Measurements from ENCODE around the gene MCM3AP.
A peak's percentile ranks its signal among the peaks of the same experiment; 100 is the strongest.

Gene MCM3AP

DNA sequence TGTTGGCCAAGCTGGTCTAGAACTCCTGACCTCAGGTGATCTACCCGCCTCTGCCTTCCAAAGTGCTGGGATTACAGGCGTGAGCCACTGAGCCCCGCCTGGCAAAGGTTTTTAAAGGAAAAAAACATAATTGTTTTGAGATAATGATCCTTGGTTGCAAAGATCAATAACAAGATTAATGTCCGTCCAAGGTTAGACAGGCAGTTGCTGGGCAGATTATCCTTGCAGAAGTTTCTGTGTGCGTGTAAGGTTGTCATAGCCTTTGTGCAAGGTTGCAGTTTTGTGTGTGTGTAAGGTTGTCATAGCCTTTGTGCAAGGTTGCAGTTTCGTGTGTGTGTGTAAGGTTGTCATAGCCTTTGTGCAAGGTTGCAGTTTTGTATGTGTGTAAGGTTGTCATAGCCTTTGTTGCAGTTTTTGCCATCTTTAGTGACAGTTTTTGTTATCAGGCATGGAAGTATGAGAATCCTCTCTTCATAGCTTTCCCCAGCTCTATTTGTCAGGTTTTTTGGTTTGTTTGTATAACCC lies 4.3 kb upstream of the MCM3AP start:
- H3K27ac ChIP-seq (ENCODE audit: low read depth, low read length): no peak overlapping the region
- no peaks in the 10 kb centered on the region for H3K27me3 ChIP-seq (ENCODE audit: insufficient read depth, low read length)
- H3K36me3 ChIP-seq (ENCODE audit: insufficient read depth, low read length): peaks cover 19% of the 10 kb centered on the region
- peaks cover 24% of the 10 kb centered on the region for H3K4me1 ChIP-seq (ENCODE audit: insufficient read depth, low read length)
- H3K9ac ChIP-seq (ENCODE audit: low read depth, low read length): no peak overlapping the region
- H3K9me3 ChIP-seq (ENCODE audit: insufficient read depth, low read depth, low read length): no peaks in the 10 kb centered on the region
- H3K4me3 ChIP-seq (ENCODE audit: low read length): no peak overlapping the region
- 83% methylated on average over 6 of the region's 6 CpGs for WGBS

DNA sequence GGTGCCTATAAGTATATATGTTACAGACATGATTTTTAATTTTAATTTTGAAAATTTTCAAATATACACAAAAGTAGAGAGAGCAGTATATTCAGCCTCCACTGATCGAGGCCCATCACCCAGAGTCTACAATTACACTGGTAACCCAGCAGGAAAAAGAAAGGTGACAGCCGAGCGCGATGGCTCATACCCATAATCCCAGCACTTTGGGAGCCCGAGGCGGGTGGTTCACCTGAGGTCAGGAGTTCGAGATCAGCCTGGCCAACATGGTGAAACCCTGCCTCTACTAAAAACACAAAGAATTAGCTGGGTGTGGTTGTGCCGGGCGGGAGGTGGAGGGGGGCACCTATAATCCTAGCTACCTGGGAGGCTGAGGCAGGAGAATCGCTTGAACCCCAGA lies 2.1 kb upstream of the MCM3AP start:
- WGBS: 95% methylated on average over 10 of the region's 10 CpGs
- H3K27ac ChIP-seq (ENCODE audit: low read depth, low read length): peak overlapping the region; percentile 97; the same call in 1 of the 2 replicates
- H3K27me3 ChIP-seq (ENCODE audit: insufficient read depth, low read length): no peaks in the 10 kb centered on the region
- peaks cover 37% of the 10 kb centered on the region for H3K36me3 ChIP-seq (ENCODE audit: insufficient read depth, low read length)
- peaks cover 30% of the 10 kb centered on the region for H3K4me1 ChIP-seq (ENCODE audit: insufficient read depth, low read length)
- H3K9ac ChIP-seq (ENCODE audit: low read depth, low read length): peak overlapping the region; percentile 90
- H3K9me3 ChIP-seq (ENCODE audit: insufficient read depth, low read depth, low read length): no peaks in the 10 kb centered on the region
- peak overlapping the region; percentile 94 for H3K4me3 ChIP-seq (ENCODE audit: low read length)

GRCh38 chr21:46286648-46287002 lies 1.2 kb upstream of the MCM3AP start:
- peak overlapping the region; percentile 94 for H3K4me3 ChIP-seq (ENCODE audit: low read length)
- peaks cover 30% of the 10 kb centered on the region for H3K4me1 ChIP-seq (ENCODE audit: insufficient read depth, low read length)
- peaks cover 39% of the 10 kb centered on the region for H3K36me3 ChIP-seq (ENCODE audit: insufficient read depth, low read length)
- WGBS: under 1% methylated on average over 16 of the region's 16 CpGs
- H3K27ac ChIP-seq (ENCODE audit: low read depth, low read length): peak overlapping the region; percentile 97
- H3K9ac ChIP-seq (ENCODE audit: low read depth, low read length): peak overlapping the region; percentile 90
- H3K27me3 ChIP-seq (ENCODE audit: insufficient read depth, low read length): no peaks in the 10 kb centered on the region
- H3K9me3 ChIP-seq (ENCODE audit: insufficient read depth, low read depth, low read length): no peaks in the 10 kb centered on the region

GRCh38 chr21:46285761-46286647 lies 593 bp upstream of the MCM3AP start, which contains the start of gene YBEY:
YBEY (plus strand) TSS chr21:46286342; CDS start chr21:46286914, 572 bp downstream.
- peak within 1 kb of the TSS; percentile 90 for H3K9ac ChIP-seq (ENCODE audit: low read depth, low read length)
- peak within 1 kb of the TSS; percentile 94 for H3K4me3 ChIP-seq (ENCODE audit: low read length)
- peaks cover 30% of the 10 kb centered on the region for H3K4me1 ChIP-seq (ENCODE audit: insufficient read depth, low read length)
- peaks cover 38% of the 10 kb centered on the region for H3K36me3 ChIP-seq (ENCODE audit: insufficient read depth, low read length)
- H3K27ac ChIP-seq (ENCODE audit: low read depth, low read length): peak within 1 kb of the TSS; percentile 97
- WGBS: under 1% methylated on average over 105 of the region's 105 CpGs
- H3K27me3 ChIP-seq (ENCODE audit: insufficient read depth, low read length): no peaks in the 10 kb centered on the region
- H3K9me3 ChIP-seq (ENCODE audit: insufficient read depth, low read depth, low read length): no peaks in the 10 kb centered on the region

DNA sequence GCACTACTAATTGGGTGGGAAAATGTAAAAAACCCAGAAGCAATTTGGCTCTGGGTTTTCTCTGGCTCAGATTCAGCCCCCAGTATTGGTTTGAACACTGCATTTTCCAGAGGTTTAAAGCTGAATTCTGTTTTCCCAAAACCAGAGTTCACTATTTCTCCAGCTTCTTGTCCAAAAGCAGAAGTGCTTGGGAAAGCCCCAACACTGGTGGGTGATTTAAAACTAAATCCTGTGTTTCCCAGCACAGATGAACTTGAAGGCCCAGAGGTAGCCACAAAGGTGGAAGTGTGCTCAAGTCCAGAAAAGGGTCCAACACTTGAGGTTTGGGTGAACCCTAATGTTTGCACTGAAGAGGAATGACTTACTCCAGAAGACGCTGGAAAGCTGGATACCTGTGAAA lies 678 bp downstream of the MCM3AP start:
- peaks cover 46% of the 10 kb centered on the region for H3K36me3 ChIP-seq (ENCODE audit: insufficient read depth, low read length)
- peak overlapping the region; percentile 90; the same call in 1 of the 2 replicates for H3K9ac ChIP-seq (ENCODE audit: low read depth, low read length)
- peak overlapping the region; percentile 94 for H3K4me3 ChIP-seq (ENCODE audit: low read length)
- 89% methylated on average over 1 of the region's 1 CpG for WGBS
- no peak overlapping the region for H3K27ac ChIP-seq (ENCODE audit: low read depth, low read length)
- H3K27me3 ChIP-seq (ENCODE audit: insufficient read depth, low read length): no peaks in the 10 kb centered on the region
- no peaks in the 10 kb centered on the region for H3K9me3 ChIP-seq (ENCODE audit: insufficient read depth, low read depth, low read length)
- peaks cover 30% of the 10 kb centered on the region for H3K4me1 ChIP-seq (ENCODE audit: insufficient read depth, low read length)

DNA sequence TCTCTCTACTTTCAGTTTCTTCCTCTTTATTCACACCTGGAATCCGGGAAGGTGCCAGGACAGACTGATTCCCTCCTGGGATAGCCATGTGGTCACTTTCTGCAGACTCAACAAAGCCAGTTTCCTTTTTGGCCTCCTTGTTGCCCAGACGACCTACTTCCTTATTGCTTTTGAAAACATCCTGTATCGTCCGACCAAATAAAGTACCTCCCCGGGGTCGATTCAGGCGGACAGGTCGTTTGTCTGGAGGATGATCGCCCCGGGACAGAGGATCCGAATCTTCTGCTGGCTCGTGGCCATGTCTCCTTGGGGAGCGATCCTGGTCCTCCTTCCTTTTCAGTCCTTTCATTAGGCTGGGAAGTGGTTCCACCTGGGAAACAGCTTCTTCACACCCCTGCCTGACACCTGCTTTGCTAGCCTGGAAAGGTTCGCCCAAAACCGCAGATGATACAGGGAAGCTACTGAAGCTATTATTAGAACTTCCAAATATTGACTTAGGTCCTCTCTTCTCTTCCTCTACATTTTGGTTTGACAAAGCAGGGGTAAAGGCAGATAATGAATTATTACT lies 1.2 kb downstream of the MCM3AP start:
- WGBS: 94% methylated on average over 15 of the region's 15 CpGs
- Histone ChIP-seq H3K27ac (ENCODE audit: low read depth, low read length) (no peak overlapping the region), H3K4me1 (ENCODE audit: insufficient read depth, low read length) (peaks cover 29% of the 10 kb centered on the region), H3K4me3 (ENCODE audit: low read length) (peak overlapping the region; percentile 94), H3K9ac (ENCODE audit: low read depth, low read length) (0 out of 2 replicates have a peak overlapping the region, but pooled peaks have one; percentile 21), H3K27me3 (ENCODE audit: insufficient read depth, low read length) (no peaks in the 10 kb centered on the region), H3K9me3 (ENCODE audit: insufficient read depth, low read depth, low read length) (no peaks in the 10 kb centered on the region), H3K36me3 (ENCODE audit: insufficient read depth, low read length) (peaks cover 51% of the 10 kb centered on the region)

GRCh38 chr21:46274797-46275390 lies 10.5 kb downstream of the MCM3AP start:
- Histone ChIP-seq H3K27me3 (ENCODE audit: insufficient read depth, low read length) (no peaks in the 10 kb centered on the region), H3K9ac (ENCODE audit: low read depth, low read length) (no peak overlapping the region), H3K9me3 (ENCODE audit: insufficient read depth, low read depth, low read length) (no peaks in the 10 kb centered on the region), H3K36me3 (ENCODE audit: insufficient read depth, low read length) (peaks cover 97% of the 10 kb centered on the region), H3K27ac (ENCODE audit: low read depth, low read length) (no peak overlapping the region), H3K4me3 (ENCODE audit: low read length) (no peak overlapping the region), H3K4me1 (ENCODE audit: insufficient read depth, low read length) (no peaks in the 10 kb centered on the region)
- WGBS: 96% methylated on average over 10 of the region's 11 CpGs

- 96% methylated on average over 14 of the region's 14 CpGs for WGBS
- H3K27ac ChIP-seq (ENCODE audit: low read depth, low read length): no peak overlapping the region
- no peaks in the 10 kb centered on the region for H3K9me3 ChIP-seq (ENCODE audit: insufficient read depth, low read depth, low read length)
- no peaks in the 10 kb centered on the region for H3K27me3 ChIP-seq (ENCODE audit: insufficient read depth, low read length)
- no peak overlapping the region for H3K9ac ChIP-seq (ENCODE audit: low read depth, low read length)
- H3K4me3 ChIP-seq (ENCODE audit: low read length): no peak overlapping the region
- peaks cover 99% of the 10 kb centered on the region for H3K36me3 ChIP-seq (ENCODE audit: insufficient read depth, low read length)
- no peaks in the 10 kb centered on the region for H3K4me1 ChIP-seq (ENCODE audit: insufficient read depth, low read length)
Observed at GRCh38 chr21:46273341-46273740, 12.1 kb downstream of the MCM3AP start.

- H3K4me1 ChIP-seq (ENCODE audit: insufficient read depth, low read length): no peaks in the 10 kb centered on the region
- peaks cover 96% of the 10 kb centered on the region for H3K36me3 ChIP-seq (ENCODE audit: insufficient read depth, low read length)
- 97% methylated on average over 10 of the region's 10 CpGs for WGBS
- no peaks in the 10 kb centered on the region for H3K9me3 ChIP-seq (ENCODE audit: insufficient read depth, low read depth, low read length)
- H3K27me3 ChIP-seq (ENCODE audit: insufficient read depth, low read length): no peaks in the 10 kb centered on the region
- H3K27ac ChIP-seq (ENCODE audit: low read depth, low read length): no peak overlapping the region
- no peak overlapping the region for H3K9ac ChIP-seq (ENCODE audit: low read depth, low read length)
- H3K4me3 ChIP-seq (ENCODE audit: low read length): no peak overlapping the region
Observed at GRCh38 chr21:46269466-46269865, 15.9 kb downstream of the MCM3AP start.

DNA sequence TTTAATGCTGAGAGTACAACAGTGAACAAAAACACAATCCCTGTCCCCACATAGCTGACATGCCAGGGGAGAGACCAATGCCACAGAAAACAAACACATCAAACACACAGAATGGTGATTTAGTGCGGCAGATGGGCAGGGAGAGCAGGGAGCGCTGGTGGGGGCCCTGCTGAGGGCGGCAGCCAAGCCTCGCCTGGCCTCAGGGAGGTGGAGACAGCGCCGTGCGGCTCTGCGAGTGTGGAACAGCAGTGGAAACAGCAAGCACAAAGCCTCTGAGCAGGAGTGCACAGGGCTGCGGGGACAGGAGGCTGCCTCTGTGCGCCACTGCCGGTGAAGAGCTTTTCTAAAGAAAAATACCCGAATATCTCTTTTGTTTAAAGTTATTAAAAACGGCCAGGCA lies 17.0 kb downstream of the MCM3AP start:
- Histone ChIP-seq H3K4me3 (ENCODE audit: low read length) (no peak overlapping the region), H3K27me3 (ENCODE audit: insufficient read depth, low read length) (no peaks in the 10 kb centered on the region), H3K36me3 (ENCODE audit: insufficient read depth, low read length) (peaks cover 96% of the 10 kb centered on the region), H3K27ac (ENCODE audit: low read depth, low read length) (no peak overlapping the region), H3K9ac (ENCODE audit: low read depth, low read length) (no peak overlapping the region), H3K9me3 (ENCODE audit: insufficient read depth, low read depth, low read length) (no peaks in the 10 kb centered on the region), H3K4me1 (ENCODE audit: insufficient read depth, low read length) (no peaks in the 10 kb centered on the region)
- WGBS: 97% methylated on average over 13 of the region's 13 CpGs

DNA sequence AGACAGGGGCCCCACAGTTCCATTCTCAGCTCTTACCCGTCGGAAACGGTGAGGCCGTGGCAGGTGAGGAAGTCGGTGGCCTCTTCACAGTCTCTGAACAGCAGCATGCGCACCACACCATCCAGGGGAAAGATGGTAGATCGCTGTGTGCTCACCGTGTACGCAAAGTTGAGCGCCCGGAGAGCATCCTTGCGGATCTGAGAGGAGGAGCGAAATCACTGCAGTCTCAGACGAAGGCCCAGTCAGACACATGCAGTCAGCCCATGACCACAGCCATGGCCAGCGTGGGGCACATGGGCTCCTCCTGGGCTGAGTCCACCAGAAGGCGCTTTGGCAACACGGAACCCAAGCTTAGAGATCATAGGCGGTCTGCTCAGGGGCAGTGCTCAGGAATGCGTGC lies 18.5 kb downstream of the MCM3AP start:
- 95% methylated on average over 19 of the region's 19 CpGs for WGBS
- Histone ChIP-seq H3K4me1 (ENCODE audit: insufficient read depth, low read length) (no peaks in the 10 kb centered on the region), H3K4me3 (ENCODE audit: low read length) (no peak overlapping the region), H3K9ac (ENCODE audit: low read depth, low read length) (no peak overlapping the region), H3K36me3 (ENCODE audit: insufficient read depth, low read length) (peaks cover 93% of the 10 kb centered on the region), H3K27me3 (ENCODE audit: insufficient read depth, low read length) (no peaks in the 10 kb centered on the region), H3K9me3 (ENCODE audit: insufficient read depth, low read depth, low read length) (no peaks in the 10 kb centered on the region), H3K27ac (ENCODE audit: low read depth, low read length) (no peak overlapping the region)

Measured in HUES64 (cell line).